SU-DHL-6 (cell line): Measurements from ENCODE around the gene C11orf65.
A peak's percentile ranks its signal among the peaks of the same experiment; 100 is the strongest.
"Not testable (repeated sequence)": the region's sequence is repeated elsewhere in the genome, so short reads cannot be mapped to it uniquely, and the experiment has no call there.

Experiments used
- H2AFZ ChIP-seq: fragments of 200-600 bp; sonication (generic); 2 replicates; pipeline ENCODE4 v1.6.1; 2014; ENCODE audit warnings: low read depth, mild to moderate bottlenecking, moderate library complexity, mixed read lengths, antibody characterized with exemption, low read length; ENCODE audit not compliant: severe bottlenecking
- H3F3A ChIP-seq: fragments of 200-600 bp; shearing (Covaris generic); 2 replicates; pipeline ENCODE4 v1.6.0; 2016; ENCODE audit warnings: antibody characterized with exemption, mild to moderate bottlenecking; ENCODE audit not compliant: insufficient read depth
- H3K27ac ChIP-seq: fragments of 200-600 bp; sonication (generic); 2 replicates; pipeline ENCODE4 v1.5.1; 2016; ENCODE audit warnings: low read depth, mild to moderate bottlenecking, low read length, moderate library complexity, mixed read lengths
- H3K27me3 ChIP-seq: fragments of 200-600 bp; sonication (generic), shearing (Covaris generic); 2 replicates; pipeline ENCODE4 v1.6.0; 2014; ENCODE audit warnings: mild to moderate bottlenecking, low read length
- H3K36me3 ChIP-seq: fragments of 200-600 bp; sonication (generic); 2 replicates; pipeline ENCODE4 v1.6.1; 2014; ENCODE audit warnings: mild to moderate bottlenecking, low read length, mixed read lengths
- H3K4me2 ChIP-seq: fragments of 300-600, 200-600 bp; shearing (Covaris generic), sonication (generic); 2 replicates; pipeline ENCODE4 v1.6.0; 2014; ENCODE audit warnings: low read length, low read depth, mild to moderate bottlenecking; ENCODE audit not compliant: poor library complexity, severe bottlenecking
- H3K4me3 ChIP-seq: fragments of 200-600 bp; sonication (generic); 2 replicates; pipeline ENCODE4 v1.5.1; 2014; ENCODE audit warnings: antibody characterized with exemption, low read length, mild to moderate bottlenecking, mixed read lengths; ENCODE audit not compliant: insufficient read depth, poor library complexity, severe bottlenecking
- H3K79me2 ChIP-seq: fragments of 200-600 bp; sonication (generic); 2 replicates; pipeline ENCODE4 v1.6.1; 2014; ENCODE audit warnings: mild to moderate bottlenecking, low read length, moderate library complexity; ENCODE audit not compliant: insufficient read depth
- H3K9ac ChIP-seq: fragments of 200-600 bp; sonication (generic); 2 replicates; pipeline ENCODE4 v1.7.0; 2014; ENCODE audit warnings: mild to moderate bottlenecking, low read length
- H3K9me2 ChIP-seq: fragments of 200-600 bp; sonication (generic); replicated peaks from 2 replicates; pipeline ENCODE4 v1.6.1; 2014; ENCODE audit warnings: low read length; ENCODE audit not compliant: insufficient read depth
- H3K9me3 ChIP-seq: fragments of 200-600 bp; sonication (generic); 2 replicates; pipeline ENCODE4 v1.6.1; 2014; ENCODE audit warnings: low read length, mixed read lengths; ENCODE audit not compliant: insufficient read depth
- H4K20me1 ChIP-seq: fragments of 200-600 bp; sonication (generic); 2 replicates; pipeline ENCODE4 v1.6.1; 2014; ENCODE audit warnings: low read depth, mild to moderate bottlenecking, antibody characterized with exemption, low read length, moderate library complexity, mixed read lengths
- EZH2phosphoT487 ChIP-seq: fragments of 200-600 bp; sonication (generic), shearing (Covaris generic); conservative IDR thresholded peaks from 2 replicates; pipeline ENCODE4 v1.6.1; 2018; ENCODE audit warnings: mild to moderate bottlenecking, antibody characterized with exemption, low read length, moderate library complexity, mixed read lengths
- TF ChIP-seq, protein P1 (sequence below): fragments of 200-600 bp; sonication (generic); IDR thresholded peaks from one replicate; pipeline ENCODE4 v1.5.1; 2017; ENCODE audit warnings: antibody characterized with exemption, mild to moderate bottlenecking, low read length, moderate library complexity; ENCODE audit not compliant: insufficient read depth, poor library complexity, severe bottlenecking

Gene C11orf65

DNA sequence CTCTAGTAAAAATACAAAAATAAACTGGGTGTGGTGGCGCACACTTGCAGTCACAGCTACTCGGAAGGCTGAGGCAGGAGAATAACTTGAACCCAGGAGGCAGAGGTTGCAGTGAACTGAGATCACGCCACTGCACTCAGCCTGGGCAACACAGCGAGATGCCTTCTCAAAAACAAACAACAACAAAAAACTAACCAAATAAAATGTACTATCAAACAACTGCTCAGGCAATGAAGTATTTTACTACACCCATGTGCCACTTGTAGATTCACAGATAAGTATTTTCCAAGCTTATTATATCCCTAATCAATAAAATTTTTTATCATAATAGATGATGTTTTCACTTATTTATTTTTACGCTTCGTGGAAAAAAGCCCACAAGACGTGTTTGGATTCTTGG is 924 bp downstream of the C11orf65 start:
- peak overlapping the region; percentile 95 for H2AFZ ChIP-seq
- H3K4me3 ChIP-seq = peak overlapping the region; percentile 93
- peak overlapping the region; percentile 89 for H3K4me2 ChIP-seq
- no peaks in the 10 kb centered on the region for H3K36me3 ChIP-seq
- H3F3A ChIP-seq = no peaks in the 10 kb centered on the region; the same call in 1 of the 2 replicates
- H4K20me1 ChIP-seq = no peaks in the 10 kb centered on the region
- TF ChIP-seq, protein P1, sequence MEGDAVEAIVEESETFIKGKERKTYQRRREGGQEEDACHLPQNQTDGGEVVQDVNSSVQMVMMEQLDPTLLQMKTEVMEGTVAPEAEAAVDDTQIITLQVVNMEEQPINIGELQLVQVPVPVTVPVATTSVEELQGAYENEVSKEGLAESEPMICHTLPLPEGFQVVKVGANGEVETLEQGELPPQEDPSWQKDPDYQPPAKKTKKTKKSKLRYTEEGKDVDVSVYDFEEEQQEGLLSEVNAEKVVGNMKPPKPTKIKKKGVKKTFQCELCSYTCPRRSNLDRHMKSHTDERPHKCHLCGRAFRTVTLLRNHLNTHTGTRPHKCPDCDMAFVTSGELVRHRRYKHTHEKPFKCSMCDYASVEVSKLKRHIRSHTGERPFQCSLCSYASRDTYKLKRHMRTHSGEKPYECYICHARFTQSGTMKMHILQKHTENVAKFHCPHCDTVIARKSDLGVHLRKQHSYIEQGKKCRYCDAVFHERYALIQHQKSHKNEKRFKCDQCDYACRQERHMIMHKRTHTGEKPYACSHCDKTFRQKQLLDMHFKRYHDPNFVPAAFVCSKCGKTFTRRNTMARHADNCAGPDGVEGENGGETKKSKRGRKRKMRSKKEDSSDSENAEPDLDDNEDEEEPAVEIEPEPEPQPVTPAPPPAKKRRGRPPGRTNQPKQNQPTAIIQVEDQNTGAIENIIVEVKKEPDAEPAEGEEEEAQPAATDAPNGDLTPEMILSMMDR = no peak
- TF ChIP-seq EZH2phosphoT487 = no peak
- no peaks in the 10 kb centered on the region for H3K9me3 ChIP-seq
- no peak overlapping the region for H3K27ac ChIP-seq
- H3K79me2 ChIP-seq = no peaks in the 10 kb centered on the region
- H3K9me2 ChIP-seq = no peaks in the 10 kb centered on the region
- H3K27me3 ChIP-seq = no peaks in the 10 kb centered on the region
- peak overlapping the region; percentile 78 for H3K9ac ChIP-seq

DNA sequence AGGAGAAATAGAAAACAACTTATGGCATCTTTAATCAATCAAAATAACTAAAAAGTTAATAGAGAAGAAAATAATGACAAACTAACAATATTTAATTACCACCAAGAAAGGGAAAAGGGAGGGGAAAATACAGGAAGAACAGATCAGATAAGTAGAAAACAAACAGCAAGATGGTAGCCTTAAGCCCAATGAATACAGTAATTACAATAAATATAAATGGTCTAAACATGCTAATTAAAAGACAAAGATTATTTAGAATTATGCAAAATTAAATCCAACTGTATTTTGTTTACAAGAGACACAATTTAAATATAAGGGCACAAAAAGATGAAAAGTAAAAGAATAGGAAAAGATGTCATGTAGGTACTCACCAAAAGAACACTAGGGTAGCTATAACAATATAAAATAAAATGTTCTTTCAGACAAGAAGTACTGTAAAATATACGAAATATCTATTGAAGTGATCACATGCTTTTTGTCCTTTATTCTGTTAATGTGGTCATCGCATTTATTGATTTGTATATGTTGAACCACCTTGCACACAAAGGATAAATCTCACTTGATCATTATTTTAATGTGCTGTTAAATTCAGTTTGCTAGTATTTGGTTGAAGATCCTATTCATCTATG is 14.0 kb downstream of the C11orf65 start:
- H3F3A ChIP-seq = no peaks in the 10 kb centered on the region
- no peaks in the 10 kb centered on the region for H4K20me1 ChIP-seq
- H3K27ac ChIP-seq = no peak overlapping the region
- H3K4me2 ChIP-seq = no peak overlapping the region
- TF ChIP-seq, protein P1 = no peak
- H2AFZ ChIP-seq = no peak overlapping the region
- H3K9me3 ChIP-seq = no peaks in the 10 kb centered on the region
- no peaks in the 10 kb centered on the region for H3K9me2 ChIP-seq
- no peaks in the 10 kb centered on the region for H3K36me3 ChIP-seq
- H3K4me3 ChIP-seq = no peak overlapping the region
- H3K9ac ChIP-seq = no peak overlapping the region
- no peaks in the 10 kb centered on the region for H3K27me3 ChIP-seq
- H3K79me2 ChIP-seq = no peaks in the 10 kb centered on the region

DNA sequence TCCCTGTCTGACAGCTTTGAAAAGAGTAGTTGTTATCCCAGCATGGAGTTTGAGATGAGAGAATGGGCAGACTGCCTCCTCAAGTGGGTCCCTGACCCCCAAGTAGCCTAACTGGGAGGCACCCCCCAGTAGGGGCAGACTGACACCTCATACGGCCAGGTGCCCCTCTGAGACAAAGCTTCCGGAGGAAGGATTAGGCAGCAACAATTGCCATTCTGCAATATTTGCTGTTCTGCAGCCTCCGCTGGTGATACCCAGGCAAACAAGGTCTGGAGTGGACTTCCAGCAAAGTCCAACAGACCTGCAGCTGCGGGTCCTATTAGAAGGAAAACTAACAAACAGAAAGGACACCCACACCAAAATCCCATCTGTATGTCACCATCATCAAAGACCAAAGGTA is 25.9 kb downstream of the C11orf65 start:
- H3K79me2 ChIP-seq, H4K20me1 ChIP-seq, H3K27ac ChIP-seq, H3F3A ChIP-seq, H3K9me2 ChIP-seq, H3K4me2 ChIP-seq, H3K4me3 ChIP-seq, H3K9me3 ChIP-seq, H3K9ac ChIP-seq, H3K36me3 ChIP-seq, H2AFZ ChIP-seq, H3K27me3 ChIP-seq: not testable (repeated sequence)

DNA sequence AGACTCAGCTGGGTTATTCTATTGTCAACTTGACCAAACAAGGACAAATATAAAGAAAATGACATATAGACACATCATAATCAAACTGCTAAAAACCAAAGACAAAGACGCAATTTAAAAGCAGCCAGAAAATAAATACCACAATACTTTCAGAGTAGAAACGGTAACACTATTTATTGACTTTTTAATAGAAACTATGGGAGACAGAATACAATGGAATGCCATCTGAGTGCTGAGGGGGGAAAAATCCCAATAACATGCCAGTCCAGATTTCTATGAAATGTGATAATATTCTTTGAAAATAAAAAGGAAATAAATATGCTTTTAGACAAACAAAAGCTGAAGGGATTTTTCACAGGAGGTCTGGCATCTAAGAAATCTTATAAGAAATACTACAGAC is 30.7 kb downstream of the C11orf65 start:
- Histone ChIP-seq H4K20me1 (no peaks in the 10 kb centered on the region), H3F3A (no peaks in the 10 kb centered on the region), H3K9ac (no peak overlapping the region), H3K9me2 (no peaks in the 10 kb centered on the region), H2AFZ (no peak overlapping the region), H3K27ac (no peak overlapping the region), H3K79me2 (no peaks in the 10 kb centered on the region), H3K36me3 (no peaks in the 10 kb centered on the region), H3K27me3 (no peaks in the 10 kb centered on the region), H3K9me3 (no peaks in the 10 kb centered on the region), H3K4me2 (no peak overlapping the region), H3K4me3 (no peak overlapping the region)
- TF ChIP-seq, protein P1 = no peak
- no peak for TF ChIP-seq EZH2phosphoT487
